Measurements from ENCODE around the gene BMPER.

DNA sequence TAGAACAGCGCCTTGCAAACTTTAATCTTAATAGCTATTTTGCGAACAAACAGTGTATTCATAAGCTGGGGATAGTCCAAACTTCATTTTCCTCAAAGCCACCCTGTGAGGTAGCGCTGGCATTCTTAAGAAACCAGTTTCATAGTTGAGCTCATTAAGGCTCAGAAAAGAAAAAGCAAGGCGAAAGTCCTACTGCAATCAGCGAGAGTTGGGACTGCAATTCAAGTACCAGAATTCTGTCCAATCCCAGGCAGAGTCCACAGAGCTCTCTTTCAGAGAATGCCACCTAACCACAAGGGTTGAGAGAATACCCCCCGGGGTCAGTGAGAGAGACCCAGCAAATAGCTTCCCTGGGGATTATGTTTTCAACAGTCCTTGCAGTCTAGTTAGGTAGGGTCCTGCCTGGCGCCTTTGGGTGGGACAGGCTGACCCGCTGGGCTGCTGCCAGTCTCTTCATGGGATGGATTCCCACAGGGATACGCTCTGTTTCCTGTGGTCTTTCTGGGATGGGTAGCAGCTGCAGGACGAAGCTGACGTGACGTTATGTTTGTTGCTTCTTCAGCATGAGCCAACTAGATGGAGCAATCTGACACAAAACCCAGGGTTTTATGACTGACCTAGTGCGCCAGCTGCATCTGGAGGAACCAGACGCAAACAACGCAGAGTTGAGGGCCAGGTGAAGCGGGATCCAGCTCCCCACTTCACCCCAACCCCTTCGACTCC, 16.0 kb downstream of the BMPER start:
- no peak for TF ChIP-seq POLR2A (IDR thresholded peaks at IDR 0.05)
- TF ChIP-seq, protein P1, sequence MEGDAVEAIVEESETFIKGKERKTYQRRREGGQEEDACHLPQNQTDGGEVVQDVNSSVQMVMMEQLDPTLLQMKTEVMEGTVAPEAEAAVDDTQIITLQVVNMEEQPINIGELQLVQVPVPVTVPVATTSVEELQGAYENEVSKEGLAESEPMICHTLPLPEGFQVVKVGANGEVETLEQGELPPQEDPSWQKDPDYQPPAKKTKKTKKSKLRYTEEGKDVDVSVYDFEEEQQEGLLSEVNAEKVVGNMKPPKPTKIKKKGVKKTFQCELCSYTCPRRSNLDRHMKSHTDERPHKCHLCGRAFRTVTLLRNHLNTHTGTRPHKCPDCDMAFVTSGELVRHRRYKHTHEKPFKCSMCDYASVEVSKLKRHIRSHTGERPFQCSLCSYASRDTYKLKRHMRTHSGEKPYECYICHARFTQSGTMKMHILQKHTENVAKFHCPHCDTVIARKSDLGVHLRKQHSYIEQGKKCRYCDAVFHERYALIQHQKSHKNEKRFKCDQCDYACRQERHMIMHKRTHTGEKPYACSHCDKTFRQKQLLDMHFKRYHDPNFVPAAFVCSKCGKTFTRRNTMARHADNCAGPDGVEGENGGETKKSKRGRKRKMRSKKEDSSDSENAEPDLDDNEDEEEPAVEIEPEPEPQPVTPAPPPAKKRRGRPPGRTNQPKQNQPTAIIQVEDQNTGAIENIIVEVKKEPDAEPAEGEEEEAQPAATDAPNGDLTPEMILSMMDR (IDR thresholded peaks at IDR 0.05), result no peak

Data from thyroid gland (tissue), 4 donors.